Activated T-cell treated with anti-CD3 and anti-CD28 coated beads, Interleukin-2, amount 50 U/mL, for 24 hours (primary cell): ENCODE measurements around the gene CD2BP2.
"Not testable (repeated sequence)": the region's sequence is repeated elsewhere in the genome, so short reads cannot be mapped to it uniquely, and the experiment has no call there.

Experiments used
- DNase-seq: peaks from one replicate; pipeline ENCODE4 v3.0.0-alpha.2; 2020
- H3K27ac Mint-ChIP-seq: 2 replicates; pipeline ENCODE4 v1.8.0; 2020; ENCODE audit warnings: mild to moderate bottlenecking, mixed read lengths
- H3K27me3 Mint-ChIP-seq: 2 replicates; pipeline ENCODE4 v1.8.0; 2020; ENCODE audit warnings: mixed read lengths
- H3K36me3 Mint-ChIP-seq: 2 replicates; pipeline ENCODE4 v1.8.0; 2020; ENCODE audit warnings: low read depth, mixed read lengths
- H3K4me1 Mint-ChIP-seq: 2 replicates; pipeline ENCODE4 v1.8.0; 2020; ENCODE audit warnings: low read depth, mixed read lengths
- H3K4me3 Mint-ChIP-seq: 2 replicates; pipeline ENCODE4 v1.8.0; 2020; ENCODE audit warnings: mild to moderate bottlenecking, moderate library complexity, mixed read lengths
- H3K9me3 Mint-ChIP-seq: 2 replicates; pipeline ENCODE4 v1.8.0; 2020; ENCODE audit warnings: mixed read lengths

CD2BP2 gene

GRCh38 chr16:30324220-30324619, 30.9 kb downstream of the CD2BP2 start:
- peak overlapping the region; percentile 9 for H3K27ac Mint-ChIP-seq

DNA sequence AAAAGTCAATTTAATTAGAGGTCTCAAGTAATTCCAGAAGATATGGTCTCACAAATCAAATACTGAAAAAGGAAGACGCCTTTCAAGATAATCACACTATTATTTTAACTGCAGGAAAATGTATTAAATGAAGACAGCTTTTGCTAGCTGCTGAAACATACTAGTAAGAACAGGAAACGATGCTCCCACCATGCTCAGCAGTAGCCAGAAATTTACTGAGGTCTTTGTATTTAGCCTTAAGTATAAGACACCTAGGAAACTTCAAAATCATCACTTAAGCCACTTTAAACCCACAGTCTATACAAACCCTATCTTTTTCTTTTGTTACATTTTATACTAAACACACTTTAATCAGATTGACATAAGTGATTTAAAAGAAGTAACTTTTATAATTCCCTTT, 36.5 kb downstream of the CD2BP2 start:
- peaks cover 19% of the 10 kb centered on the region for H3K4me1 Mint-ChIP-seq
- H3K27me3 Mint-ChIP-seq, H3K9me3 Mint-ChIP-seq, H3K27ac Mint-ChIP-seq, H3K36me3 Mint-ChIP-seq, H3K4me3 Mint-ChIP-seq, DNase-seq: not testable (repeated sequence)

More at GRCh38 chr16:30324220-30324619, 30.9 kb downstream of the CD2BP2 start:
- Mint-ChIP-seq H3K4me1 (peaks cover 36% of the 10 kb centered on the region), H3K36me3 (peaks cover 12% of the 10 kb centered on the region)
- H3K4me3 Mint-ChIP-seq, H3K27me3 Mint-ChIP-seq, H3K9me3 Mint-ChIP-seq, DNase-seq: not testable (repeated sequence)

GRCh38 chr16:30310937-30311336, 44.2 kb downstream of the CD2BP2 start:
- H3K36me3 Mint-ChIP-seq, H3K27ac Mint-ChIP-seq, H3K4me3 Mint-ChIP-seq, H3K9me3 Mint-ChIP-seq, DNase-seq, H3K27me3 Mint-ChIP-seq: not testable (repeated sequence)
- H3K4me1 Mint-ChIP-seq = peaks cover 27% of the 10 kb centered on the region

GRCh38 chr16:30309255-30309654, 45.9 kb downstream of the CD2BP2 start:
- H3K9me3 Mint-ChIP-seq, DNase-seq, H3K27me3 Mint-ChIP-seq, H3K4me3 Mint-ChIP-seq, H3K36me3 Mint-ChIP-seq: not testable (repeated sequence)
- Mint-ChIP-seq H3K27ac (peak overlapping the region; percentile 66), H3K4me1 (peaks cover 22% of the 10 kb centered on the region)
